Fibroblast of pulmonary artery (primary cell): ENCODE measurements around the gene KRTAP1-3.
"Not testable (repeated sequence)": the region's sequence is repeated elsewhere in the genome, so short reads cannot be mapped to it uniquely, and the experiment has no call there.

Source experiments
- DNase-seq: peaks from one replicate; pipeline ENCODE4 v3.0.0-alpha.2; 2010; ENCODE audit warnings: low read depth
- H3K4me3 ChIP-seq: replicated peaks from 2 replicates; pipeline ENCODE4 v1.5.1; 2011; ENCODE audit warnings: low read depth, mild to moderate bottlenecking, control low read depth, low read length, moderate library complexity
- TF ChIP-seq, protein P1 (sequence below): IDR thresholded peaks from 2 replicates; pipeline ENCODE4 v1.5.1; 2011; ENCODE audit warnings: mild to moderate bottlenecking, control low read depth, low read length, inconsistent platforms; ENCODE audit errors: missing control alignments

The KRTAP1-3 gene

DNA sequence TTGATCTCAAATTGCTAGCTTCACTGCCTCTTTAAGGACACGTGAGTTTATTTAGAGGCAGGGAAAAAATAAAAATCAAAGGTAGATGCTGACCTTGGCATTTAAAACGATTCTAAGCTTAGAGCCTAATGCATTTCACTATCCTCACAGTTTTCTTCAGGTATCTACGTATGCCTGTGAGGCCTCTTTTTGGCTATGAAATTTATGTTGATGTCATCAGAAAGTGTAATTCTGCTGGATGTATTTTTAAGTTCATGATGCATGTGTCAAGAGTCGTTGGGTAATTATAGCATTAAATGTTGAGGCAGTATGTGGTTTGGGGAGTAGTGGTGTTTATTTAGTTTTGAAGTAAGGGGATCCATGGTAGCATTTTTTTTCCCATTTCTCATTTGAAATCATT lies 30.7 kb downstream of the KRTAP1-3 start:
- H3K4me3 ChIP-seq, result no peak overlapping the region
- TF ChIP-seq, protein P1, sequence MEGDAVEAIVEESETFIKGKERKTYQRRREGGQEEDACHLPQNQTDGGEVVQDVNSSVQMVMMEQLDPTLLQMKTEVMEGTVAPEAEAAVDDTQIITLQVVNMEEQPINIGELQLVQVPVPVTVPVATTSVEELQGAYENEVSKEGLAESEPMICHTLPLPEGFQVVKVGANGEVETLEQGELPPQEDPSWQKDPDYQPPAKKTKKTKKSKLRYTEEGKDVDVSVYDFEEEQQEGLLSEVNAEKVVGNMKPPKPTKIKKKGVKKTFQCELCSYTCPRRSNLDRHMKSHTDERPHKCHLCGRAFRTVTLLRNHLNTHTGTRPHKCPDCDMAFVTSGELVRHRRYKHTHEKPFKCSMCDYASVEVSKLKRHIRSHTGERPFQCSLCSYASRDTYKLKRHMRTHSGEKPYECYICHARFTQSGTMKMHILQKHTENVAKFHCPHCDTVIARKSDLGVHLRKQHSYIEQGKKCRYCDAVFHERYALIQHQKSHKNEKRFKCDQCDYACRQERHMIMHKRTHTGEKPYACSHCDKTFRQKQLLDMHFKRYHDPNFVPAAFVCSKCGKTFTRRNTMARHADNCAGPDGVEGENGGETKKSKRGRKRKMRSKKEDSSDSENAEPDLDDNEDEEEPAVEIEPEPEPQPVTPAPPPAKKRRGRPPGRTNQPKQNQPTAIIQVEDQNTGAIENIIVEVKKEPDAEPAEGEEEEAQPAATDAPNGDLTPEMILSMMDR, result no peak
- no peak for DNase-seq

DNA sequence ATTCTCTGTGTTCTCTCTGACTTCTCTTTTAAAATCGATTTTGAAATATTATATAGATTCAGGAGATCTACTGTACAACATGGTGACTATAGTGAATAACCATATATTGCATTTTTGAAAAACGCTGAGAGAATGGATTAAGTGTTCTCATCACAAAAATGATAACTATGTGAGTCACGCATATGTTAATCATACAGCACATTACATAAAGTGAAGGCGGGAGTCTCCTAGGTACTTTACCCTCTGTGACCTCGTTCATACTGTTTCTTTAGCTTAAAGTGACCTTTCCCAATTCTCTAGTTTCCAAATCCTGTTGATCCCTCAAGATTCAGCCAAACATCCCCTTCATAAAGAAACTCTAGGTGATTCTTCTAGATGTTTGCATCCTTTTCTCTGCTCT lies 31.9 kb downstream of the KRTAP1-3 start:
- no peak for DNase-seq
- TF ChIP-seq, protein P1, result no peak
- no peak overlapping the region for H3K4me3 ChIP-seq

DNA sequence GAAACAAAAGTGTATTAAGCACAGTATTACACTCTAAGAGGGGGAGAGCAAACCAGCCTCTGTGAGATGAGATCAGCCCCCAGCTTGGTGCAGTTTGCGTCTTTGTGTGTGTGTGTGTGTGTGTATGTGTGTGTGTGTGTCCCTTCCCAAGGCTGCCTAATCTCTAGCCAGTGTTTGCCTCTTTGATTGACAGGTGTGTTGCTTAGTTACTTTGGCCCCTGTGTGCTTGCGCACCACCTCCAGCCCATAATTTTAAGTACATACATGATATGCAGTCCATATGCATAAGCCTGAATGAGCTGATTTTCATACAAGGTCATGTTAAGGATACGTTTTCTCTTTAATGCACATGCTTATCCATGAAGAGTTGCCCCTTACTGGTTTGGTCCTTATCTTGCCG lies 32.9 kb downstream of the KRTAP1-3 start:
- TF ChIP-seq, protein P1, result no peak

DNA sequence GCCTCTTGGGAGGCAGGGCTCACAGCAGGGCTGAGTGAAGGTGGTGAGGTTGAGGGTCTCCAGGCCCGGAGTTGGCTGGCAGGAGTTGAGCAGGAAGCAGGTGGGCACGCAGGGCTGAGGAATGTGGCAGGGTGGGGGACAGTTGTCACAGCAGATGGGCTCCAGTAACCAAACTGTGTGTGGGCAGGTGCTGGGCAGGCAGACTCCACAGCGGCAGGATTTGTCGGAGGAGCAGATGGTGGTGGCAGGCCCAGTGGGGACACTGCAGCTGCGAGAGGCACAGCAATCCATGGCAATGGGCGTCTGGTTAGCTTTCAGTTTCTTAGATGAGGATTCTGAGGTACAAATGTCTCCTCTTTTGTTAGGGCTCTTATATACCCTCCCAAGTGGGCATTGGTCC lies 35.1 kb downstream of the KRTAP1-3 start, which contains the start of gene KRTAP3-2:
Gene KRTAP3-2 (minus strand): TSS at position 344 of the 400 bp plus-strand sequence. CDS start 53 bp downstream, at position 291.
- not testable (repeated sequence) for H3K4me3 ChIP-seq, DNase-seq

More for the DNA sequence above, 32.9 kb downstream of the KRTAP1-3 start:
- H3K4me3 ChIP-seq, result no peak overlapping the region
- no peak for DNase-seq

DNA sequence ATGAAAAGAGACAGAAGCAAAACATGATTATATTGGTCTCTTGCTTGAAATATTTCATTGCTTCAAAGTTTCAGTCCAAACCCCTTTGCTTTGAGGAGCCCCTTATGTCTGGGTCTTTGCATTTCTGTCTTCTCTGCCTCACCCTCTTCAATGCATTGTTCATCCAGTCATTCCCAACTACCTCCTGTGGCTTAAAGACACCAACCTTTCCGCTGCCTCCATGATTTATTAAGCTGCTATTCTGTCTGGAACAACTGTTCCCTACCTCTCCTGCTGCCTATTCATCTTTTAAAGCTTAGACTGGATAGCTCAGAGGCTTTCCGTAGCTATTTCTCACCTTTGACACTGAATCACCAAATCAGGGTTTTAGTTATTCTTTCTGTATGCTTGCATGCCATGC lies 37.3 kb downstream of the KRTAP1-3 start:
- TF ChIP-seq, protein P1, result no peak
- DNase-seq, result no peak
- H3K4me3 ChIP-seq, result no peak overlapping the region

DNA sequence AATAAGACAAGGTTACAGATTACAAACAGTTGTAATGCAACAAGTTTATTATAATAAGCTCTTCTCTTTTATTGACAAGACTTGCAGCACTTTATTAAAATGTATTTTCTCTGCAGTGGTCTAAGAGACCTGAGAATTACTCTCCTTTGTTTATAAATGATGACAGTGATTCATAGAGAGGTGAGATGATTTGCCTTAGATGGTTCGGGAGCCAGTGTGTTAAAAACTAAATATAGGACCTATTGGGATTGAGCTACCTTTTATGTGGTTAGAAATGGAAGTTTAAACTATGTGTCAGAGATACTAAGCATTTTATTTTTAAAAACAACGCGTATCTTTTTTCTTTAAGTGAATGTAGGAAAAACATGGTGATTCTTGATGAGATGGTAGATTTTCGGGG lies 37.8 kb downstream of the KRTAP1-3 start:
- no peak for DNase-seq
- TF ChIP-seq, protein P1, result no peak
- H3K4me3 ChIP-seq, result no peak overlapping the region

DNA sequence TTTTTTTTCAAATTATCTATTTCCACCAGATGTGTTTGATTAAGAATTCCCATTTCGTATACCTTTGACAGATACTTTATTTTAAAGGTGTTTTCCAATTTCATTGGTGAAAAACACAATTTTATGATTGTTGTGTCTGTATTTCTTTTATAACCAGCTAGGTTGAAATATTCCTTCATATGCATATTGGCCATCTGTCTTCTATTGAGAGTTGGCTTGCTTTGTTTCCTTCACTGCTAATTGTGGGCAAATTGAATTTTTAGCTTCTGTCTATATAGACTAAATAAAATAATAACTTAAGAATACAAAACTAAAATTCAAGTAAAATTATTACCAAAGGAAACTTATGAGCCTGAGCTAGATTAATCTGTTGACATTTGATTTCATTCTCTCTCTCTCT lies 39.6 kb downstream of the KRTAP1-3 start:
- no peak for DNase-seq
- H3K4me3 ChIP-seq, result no peak overlapping the region
- TF ChIP-seq, protein P1, result no peak

DNA sequence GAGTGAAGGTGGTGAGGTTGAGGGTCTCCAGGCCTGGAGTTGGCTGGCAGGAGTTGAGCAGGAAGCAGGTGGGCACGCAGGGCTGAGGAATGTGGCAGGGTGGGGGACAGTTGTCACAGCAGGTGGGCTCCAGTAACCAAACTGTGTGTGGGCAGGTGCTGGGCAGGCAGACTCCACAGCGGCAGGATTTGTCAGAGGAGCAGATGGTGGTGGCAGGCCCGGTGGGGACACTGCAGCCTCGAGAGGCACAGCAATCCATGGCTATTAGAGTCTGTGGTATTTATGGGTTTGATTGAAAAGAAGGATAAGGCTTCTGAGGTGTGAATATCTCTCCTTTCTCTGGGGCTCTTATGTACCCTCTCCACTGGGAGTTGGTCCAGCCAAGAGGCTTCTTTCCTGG lies 40.8 kb downstream of the KRTAP1-3 start, which contains the start of gene KRTAP3-3:
Gene KRTAP3-3 (minus strand): TSS at position 326 of the 400 bp plus-strand sequence. CDS start 67 bp downstream, at position 259.
- TF ChIP-seq, protein P1, result no peak
- no peak within 1 kb of the TSS for H3K4me3 ChIP-seq
- DNase-seq, result no peak
